ENCODE results near the gene DNLZ.
"Not testable (repeated sequence)": the region's sequence is repeated elsewhere in the genome, so short reads cannot be mapped to it uniquely, and the experiment has no call there.

DNLZ gene

GRCh38 chr9:136358016-136358415 is 5.5 kb downstream of the DNLZ start:
- no peak for DNase-seq

GRCh38 chr9:136357202-136357725 is 6.3 kb downstream of the DNLZ start:
- no peak for DNase-seq

- DNase-seq = no peak
Observed at GRCh38 chr9:136355616-136356557, 7.7 kb downstream of the DNLZ start.

GRCh38 chr9:136354592-136355085 is 8.9 kb downstream of the DNLZ start:
- no peak for DNase-seq

- no peak for DNase-seq
Observed at GRCh38 chr9:136353757-136354488, 9.6 kb downstream of the DNLZ start.

GRCh38 chr9:136353088-136353487 is 10.5 kb downstream of the DNLZ start:
- no peak for DNase-seq

GRCh38 chr9:136352682-136353081 is 10.9 kb downstream of the DNLZ start:
- no peak for DNase-seq

- not testable (repeated sequence) for DNase-seq
Observed at GRCh38 chr9:136351868-136352267, 11.7 kb downstream of the DNLZ start.

- no peak for DNase-seq
Observed at GRCh38 chr9:136351252-136351800, 12.2 kb downstream of the DNLZ start.

GRCh38 chr9:136349546-136349945 is 14.0 kb downstream of the DNLZ start:
- DNase-seq = no peak

GRCh38 chr9:136348691-136349090 is 14.9 kb downstream of the DNLZ start:
- DNase-seq = no peak

- no peak for DNase-seq
Observed at GRCh38 chr9:136347472-136348256, 15.9 kb downstream of the DNLZ start.

GRCh38 chr9:136346927-136347465 is 16.5 kb downstream of the DNLZ start:
- no peak for DNase-seq

GRCh38 chr9:136346157-136346481 is 17.4 kb downstream of the DNLZ start:
- DNase-seq = no peak

GRCh38 chr9:136345281-136346156 is 18.0 kb downstream of the DNLZ start:
- DNase-seq = no peak

GRCh38 chr9:136344544-136345280 is 18.8 kb downstream of the DNLZ start:
- DNase-seq = no peak

- no peak for DNase-seq
Observed at GRCh38 chr9:136343884-136344269, 19.7 kb downstream of the DNLZ start.

GRCh38 chr9:136343121-136343883 is 20.2 kb downstream of the DNLZ start:
- no peak for DNase-seq
